Bone marrow (tissue), 2 donors: ENCODE data around the gene SAMD11.
"Not testable (repeated sequence)": the region's sequence is repeated elsewhere in the genome, so short reads cannot be mapped to it uniquely, and the experiment has no call there.

Experiments used
- DNase-seq, 2 donors: peaks; one replicate each; lab custom pipeline; 2025; lab: John Stamatoyannopoulos, UW

The SAMD11 gene

GRCh38 chr1:943545-944340, 20.0 kb downstream of the SAMD11 start:
- no peak for DNase-seq

GRCh38 chr1:944341-945325, 20.9 kb downstream of the SAMD11 start:
- no peak for DNase-seq

- no peak for DNase-seq
Observed at GRCh38 chr1:945688-946556, 22.2 kb downstream of the SAMD11 start.

GRCh38 chr1:946811-947210, 23.1 kb downstream of the SAMD11 start:
- not testable (repeated sequence) for DNase-seq

GRCh38 chr1:947958-948357, 24.2 kb downstream of the SAMD11 start:
- DNase-seq: no peak

DNA sequence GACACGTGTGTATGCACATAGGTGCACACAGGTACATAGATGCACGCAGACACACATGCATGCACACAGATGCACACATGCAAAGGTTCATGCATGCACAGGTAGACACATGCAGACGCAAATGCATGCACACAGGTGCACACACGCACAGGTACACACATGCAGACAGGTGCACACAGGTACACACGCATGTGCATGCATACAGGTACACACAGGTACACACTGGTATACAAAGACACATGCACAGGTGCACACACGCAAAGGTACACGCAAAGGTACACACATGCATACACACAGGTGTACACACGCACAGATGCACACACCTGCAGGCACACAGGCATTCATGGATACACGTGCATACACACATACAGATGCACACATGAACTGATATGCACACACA, 26.5 kb downstream of the SAMD11 start:
- DNase-seq: no peak

GRCh38 chr1:950881-951280, 27.2 kb downstream of the SAMD11 start:
- DNase-seq: no peak

DNA sequence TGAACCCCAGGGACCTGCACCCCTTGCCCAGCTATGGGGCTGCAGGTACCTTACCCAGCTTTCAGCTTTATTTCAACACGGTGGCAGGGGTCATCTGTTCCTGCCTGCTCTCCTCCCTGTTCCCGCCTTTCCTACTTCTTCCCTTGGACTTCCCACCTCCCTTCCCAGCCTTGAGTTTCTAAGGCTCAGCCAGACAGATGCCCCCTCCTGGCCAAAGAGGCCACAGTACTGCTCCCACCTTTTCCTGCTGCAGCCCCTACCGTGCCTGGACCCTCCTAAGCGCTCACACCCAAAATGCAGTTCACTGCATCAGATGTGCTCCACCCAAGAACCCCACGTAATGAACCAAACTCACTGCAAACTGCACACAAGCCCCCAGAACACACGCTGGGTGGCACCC, 27.6 kb downstream of the SAMD11 start:
- DNase-seq: no peak

GRCh38 chr1:952201-952600, 28.5 kb downstream of the SAMD11 start:
- DNase-seq: no peak

- DNase-seq: no peak
Observed at GRCh38 chr1:952603-953002, 28.9 kb downstream of the SAMD11 start.

- no peak for DNase-seq
Observed at GRCh38 chr1:953524-954320, 30.0 kb downstream of the SAMD11 start.

DNA sequence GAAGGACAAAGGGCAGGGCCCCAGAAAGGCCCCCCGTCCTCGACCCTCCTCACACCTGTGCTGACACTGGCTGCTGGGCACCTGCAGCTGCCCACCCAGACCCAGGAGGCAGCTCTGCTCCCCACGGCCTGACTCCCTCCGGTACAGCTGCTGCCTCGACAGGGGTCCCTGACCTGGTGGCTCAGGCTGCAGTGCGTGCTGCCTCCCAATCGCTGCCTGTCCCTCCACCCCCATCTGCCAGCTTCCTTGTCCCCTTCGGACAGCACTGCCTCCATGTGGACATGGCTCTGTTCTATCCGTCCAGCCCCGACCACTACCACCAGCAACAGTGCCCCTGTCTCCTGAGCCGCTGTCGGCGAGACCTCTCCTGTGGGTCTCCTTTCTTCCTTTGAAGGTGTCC, 31.2 kb downstream of the SAMD11 start:
- no peak for DNase-seq

DNA sequence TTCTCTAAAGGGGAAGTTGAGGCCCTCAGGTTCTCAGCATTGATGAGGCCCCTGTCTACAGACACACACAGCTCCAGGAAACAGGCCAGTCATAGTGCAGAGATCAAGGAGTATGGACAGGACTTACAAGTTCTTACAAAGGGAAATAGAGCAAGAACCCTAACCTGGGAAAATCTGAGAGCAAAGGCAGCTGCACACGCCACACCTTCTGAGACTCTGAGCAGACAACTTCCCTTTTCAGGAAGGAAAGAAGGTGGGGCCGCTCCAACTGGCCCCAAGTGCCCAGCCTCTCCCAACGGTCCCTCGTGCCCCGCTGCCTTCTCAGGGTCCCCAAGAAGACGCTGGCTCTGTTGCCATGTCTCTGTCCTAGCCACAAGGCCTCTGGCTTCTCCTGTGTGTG, 31.8 kb downstream of the SAMD11 start:
- DNase-seq: no peak

- no peak for DNase-seq
Observed at GRCh38 chr1:956636-957035, 32.9 kb downstream of the SAMD11 start.

- peak; percentile 73 to 95 for DNase-seq
Observed at GRCh38 chr1:958823-959730, 35.4 kb downstream of the SAMD11 start, which contains the start of gene NOC2L. NOC2L (minus strand) TSS chr1:959256; CDS start chr1:959240, 16 bp downstream.

- DNase-seq: no peak
Observed at GRCh38 chr1:959731-960362, 36.1 kb downstream of the SAMD11 start.

- peak in 1 of 2 donors; percentile 28 for DNase-seq
Observed at GRCh38 chr1:960363-961131, 36.8 kb downstream of the SAMD11 start, which contains the start of gene KLHL17. KLHL17 (plus strand) TSS chr1:960584; CDS start chr1:960694, 110 bp downstream.

DNA sequence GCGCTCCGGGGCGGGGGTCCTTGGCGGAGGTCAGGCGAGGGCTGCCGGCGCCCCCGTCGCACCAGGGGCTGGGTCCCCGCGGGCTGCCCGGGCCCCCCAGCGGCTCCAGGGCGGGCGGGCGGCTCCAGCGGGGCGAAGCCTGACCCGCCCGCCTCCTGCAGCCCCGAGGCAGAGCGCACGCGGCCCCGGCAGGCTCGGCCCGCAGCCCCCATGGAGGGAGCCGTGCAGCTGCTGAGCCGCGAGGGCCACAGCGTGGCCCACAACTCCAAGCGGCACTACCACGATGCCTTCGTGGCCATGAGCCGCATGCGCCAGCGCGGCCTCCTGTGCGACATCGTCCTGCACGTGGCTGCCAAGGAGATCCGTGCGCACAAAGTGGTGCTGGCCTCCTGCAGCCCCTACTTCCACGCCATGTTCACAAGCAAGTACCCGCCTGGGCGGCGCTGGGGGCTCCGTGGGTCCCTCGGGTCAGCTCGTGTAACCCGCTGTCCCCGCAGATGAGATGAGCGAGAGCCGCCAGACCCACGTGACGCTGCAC, 37.5 kb downstream of the SAMD11 start:
- DNase-seq: no peak
